ENCODE data around the gene IL17RA.
A peak's percentile ranks its signal among the peaks of the same experiment; 100 is the strongest.
"Not testable (repeated sequence)": the region's sequence is repeated elsewhere in the genome, so short reads cannot be mapped to it uniquely, and the experiment has no call there.

IL17RA gene

DNA sequence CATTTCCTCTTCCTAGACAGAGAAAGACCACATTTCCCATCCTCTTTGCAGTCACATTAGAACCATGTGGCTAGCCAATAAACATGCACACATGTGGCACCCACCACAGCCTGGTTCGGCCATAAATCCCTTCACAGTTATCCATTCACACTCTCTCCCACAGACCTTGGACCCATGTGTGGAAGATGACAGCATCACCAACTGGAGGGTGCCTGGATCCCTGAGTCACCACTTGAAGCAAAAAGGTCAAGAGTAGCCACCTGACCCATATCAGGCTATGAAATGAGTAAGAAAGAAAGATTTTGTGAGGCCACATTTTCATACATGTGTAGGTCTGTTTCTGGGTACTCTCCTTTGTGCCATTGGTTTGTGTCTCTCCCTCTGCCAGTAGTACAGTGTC lies 45.4 kb downstream of the IL17RA start:
- no peak for DNase-seq

DNA sequence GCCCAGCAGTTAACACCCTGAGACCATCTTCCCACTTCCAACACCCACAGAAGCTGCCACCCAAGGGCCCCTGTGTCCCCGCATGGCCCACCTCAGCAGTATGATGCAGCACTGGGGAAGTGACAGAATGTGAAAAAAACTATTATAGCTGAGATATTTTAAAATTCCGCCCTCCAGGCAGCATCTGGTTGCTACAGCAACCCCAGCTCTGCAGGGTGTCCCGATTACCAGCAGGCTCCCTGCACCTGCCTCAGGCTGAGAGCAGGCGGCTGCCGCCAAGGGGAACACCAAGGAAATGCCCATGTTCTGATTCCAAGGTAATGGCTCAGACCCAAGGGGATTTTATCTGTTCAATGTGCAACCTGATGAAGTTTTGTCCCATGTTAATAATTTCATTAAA lies 46.9 kb downstream of the IL17RA start:
- DNase-seq, result no peak

DNA sequence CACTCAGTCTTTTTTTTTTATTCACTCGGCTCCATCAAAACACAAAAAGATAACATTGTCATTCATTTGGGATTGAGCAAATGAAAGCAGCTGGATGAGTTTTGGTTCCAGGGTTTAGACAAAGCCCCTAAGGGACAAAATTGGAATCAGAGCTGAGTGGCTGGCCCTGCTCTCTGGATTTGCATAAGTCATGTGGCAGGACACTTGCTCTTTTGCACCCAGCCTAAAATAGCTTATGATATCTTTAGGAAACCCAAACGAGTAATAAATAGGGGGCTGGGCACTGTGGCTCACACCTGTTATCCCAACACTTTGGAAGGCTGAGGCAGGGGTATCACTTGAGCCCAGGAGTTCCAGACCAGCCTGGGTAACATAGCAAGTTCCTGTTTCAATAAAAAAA lies 47.3 kb downstream of the IL17RA start:
- DNase-seq, result no peak

DNA sequence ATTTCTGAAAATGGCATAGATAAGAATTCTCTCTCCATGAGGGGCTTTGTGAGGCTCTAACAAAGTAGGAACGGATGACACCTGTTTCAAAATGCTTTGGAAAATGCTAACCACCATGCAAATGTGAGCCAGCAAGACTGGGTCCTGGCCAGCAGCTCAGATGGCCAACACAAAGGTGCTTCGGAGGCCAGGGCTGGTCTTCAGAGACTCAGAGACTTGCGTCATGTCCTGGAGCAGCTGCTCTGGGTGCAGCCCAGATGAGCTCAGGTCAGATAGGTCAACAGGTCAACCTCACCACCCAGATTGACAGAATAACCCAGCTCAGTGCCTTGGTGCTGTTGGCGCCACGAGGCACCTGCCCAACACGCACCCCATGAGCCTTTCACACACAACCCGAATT lies 48.3 kb downstream of the IL17RA start:
- no peak for DNase-seq

DNA sequence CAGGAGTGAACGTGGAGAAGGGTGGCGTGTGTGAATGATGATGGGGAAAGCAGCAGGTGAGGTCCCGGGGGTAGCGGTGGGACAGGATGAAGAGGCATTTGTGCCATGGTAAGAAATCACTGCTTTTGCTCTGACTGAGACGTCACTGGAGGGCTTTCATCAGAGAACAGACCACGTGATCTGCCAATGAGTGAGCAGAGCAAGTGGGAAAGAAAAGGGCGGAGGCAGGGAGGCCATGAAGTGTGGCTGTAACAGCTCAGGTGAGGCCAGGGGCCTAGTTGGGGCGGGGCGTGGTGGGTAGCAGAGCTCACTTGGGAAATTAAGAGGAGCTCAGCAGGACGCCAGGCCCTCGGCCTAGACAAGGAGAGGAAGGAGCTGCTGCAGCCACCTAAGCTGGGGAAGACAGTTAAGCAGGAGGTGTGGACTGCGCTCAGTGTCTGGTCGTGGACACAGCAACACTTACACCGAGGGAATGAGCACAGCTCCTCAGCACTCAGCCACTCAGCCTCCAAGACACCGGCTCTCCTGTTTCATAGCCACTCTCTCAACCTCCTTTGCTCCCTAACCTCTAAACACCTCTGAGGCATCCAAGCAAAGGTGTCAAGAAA lies 50.5 kb downstream of the IL17RA start:
- DNase-seq, result no peak

DNA sequence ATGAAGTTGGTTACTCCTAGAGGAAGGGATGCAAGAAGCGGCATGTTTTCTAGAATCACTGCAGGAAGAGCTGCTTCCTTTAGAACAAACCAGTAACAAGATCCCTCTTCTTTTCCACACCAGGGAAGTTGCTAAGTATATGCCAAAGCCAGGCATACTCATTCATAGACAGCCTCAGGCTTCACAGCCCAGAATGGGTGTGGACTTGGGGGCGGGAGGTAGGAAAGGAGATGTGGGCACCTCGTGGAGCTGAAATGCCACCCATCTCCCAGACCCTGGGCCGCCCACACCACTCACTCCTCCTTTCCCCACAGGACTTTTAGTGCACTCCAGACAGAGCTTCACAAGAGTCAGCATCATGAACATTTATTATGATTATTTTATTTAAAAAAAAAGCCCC lies 52.4 kb downstream of the IL17RA start:
- DNase-seq, result no peak

DNA sequence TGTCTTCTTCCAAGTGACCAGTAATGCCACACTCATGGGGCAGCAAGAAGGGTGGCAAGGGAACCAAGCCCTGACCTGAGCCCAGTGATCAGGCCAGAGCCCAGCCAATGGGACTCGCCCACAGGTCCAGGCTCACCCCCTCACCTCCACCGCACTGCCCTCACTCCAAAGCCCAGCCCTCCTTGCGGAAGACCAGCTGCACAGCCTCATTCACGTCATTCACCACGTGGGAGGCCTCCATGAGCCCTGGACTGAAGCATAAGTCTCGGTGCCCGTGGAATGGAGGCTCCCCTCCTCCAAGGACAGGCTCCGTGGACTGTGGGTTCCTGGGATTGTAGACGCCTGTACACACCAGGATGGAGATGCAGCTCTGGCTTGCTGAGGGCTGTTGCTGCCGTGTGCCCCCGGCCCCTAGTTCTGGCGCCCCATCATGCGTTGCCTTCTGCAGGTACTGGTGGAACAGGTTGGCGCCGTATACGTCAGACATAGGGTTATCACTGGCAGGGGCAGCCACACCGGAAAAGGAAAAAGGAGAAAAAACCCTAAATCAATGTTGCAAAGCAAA lies 53.1 kb downstream of the IL17RA start:
- DNase-seq, result no peak

DNA sequence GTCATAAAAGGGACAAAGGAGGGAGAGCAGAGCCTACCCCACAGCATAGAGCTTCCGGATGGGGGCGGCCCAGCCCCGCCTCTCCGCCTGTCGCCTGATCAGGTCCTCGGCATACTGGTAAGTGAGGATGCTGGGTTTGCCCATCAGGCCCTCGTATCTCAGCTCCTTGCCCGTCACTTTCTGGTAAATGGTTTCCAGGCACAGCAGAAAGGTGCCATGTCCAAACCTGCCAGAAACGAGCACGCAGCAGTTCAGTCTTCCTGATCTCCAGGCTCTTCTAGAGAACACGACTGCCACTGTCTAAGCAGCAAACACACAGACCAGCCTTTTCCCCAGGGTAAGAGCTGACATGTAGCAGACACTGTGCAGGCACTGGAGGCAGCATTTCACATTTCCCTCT lies 53.7 kb downstream of the IL17RA start:
- no peak for DNase-seq

DNA sequence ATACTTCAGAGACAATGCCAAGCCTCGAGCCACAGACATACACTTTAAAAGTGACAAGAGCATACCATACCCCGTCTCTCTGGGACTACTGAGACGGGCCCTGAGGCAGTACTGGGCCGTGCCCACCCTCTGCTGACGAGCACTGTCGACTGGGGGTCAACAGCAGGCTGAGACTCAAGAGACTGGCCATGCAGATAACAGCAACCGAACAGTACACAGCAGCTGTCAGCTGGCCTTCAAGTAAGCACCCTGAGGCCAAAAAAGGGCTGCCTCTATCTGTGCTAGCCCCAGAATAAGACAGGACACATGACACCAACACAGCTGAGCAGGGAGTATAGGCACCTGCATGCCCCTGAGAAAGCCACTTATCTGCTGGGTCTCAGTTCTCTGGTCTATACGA lies 55.2 kb downstream of the IL17RA start:
- DNase-seq, result no peak

DNA sequence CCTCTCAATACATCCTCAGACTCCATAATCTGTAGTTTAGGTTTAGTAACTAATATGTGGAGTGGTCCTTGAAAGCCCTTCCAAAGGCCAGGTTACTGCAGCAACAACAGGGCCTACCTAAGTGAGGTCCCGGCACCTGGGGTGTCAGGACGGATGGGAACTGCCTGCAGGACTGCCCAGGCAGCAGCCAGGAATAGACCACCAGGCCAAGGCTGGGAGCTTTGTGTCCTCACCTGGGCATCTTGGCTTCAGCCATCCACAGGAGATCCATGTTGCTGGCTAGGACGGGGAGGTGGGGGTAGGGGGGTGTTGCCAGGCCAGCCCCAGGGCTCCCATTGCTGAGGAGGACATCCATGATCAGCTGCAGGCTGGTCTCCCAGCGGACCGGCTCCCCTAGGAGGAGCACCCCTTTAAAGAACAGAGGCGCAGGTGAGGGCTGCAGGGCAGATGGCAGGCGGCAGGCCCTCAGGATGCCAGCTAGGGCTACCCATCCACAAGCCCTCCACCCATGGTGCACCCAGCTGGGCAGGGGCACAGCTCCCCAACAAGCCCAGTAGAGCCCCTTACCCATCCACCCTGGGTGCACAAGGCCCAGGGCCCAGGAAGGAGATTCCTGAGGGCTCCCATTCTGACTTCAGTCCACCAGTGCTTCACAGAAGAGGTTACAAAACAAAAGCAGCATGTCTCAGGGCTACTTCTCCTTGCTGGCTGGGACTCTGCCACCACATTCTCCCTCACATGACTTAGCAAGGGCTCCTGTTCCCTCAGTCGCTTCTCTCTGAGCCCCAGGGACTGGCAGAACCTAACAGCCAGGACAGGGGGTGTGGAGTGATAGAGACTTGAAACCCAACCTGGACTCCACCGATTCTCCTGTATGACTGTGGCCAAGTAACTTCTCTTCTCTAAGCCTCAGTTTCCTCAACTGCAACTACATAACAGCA lies 56.3 kb downstream of the IL17RA start:
- no peak for DNase-seq

DNA sequence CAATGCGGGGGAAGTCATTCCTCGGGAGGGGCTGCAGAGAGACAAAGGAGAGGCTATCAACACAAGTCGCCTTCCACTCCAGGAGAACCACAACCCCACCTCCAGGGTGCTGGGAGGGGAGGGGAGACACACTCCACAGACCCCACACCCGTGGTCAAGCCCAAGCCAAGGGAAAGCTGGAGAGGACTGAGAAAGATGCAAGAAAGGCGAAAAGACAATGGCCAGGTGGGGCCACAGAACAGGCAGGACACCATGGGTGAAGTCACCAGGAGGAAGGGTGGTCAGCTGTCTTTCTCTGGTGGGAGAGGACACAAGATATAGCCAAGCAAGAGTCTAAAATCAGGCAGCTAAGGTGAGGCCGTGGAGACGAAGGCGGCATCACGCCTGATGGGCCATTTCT lies 58.3 kb downstream of the IL17RA start:
- no peak for DNase-seq

DNA sequence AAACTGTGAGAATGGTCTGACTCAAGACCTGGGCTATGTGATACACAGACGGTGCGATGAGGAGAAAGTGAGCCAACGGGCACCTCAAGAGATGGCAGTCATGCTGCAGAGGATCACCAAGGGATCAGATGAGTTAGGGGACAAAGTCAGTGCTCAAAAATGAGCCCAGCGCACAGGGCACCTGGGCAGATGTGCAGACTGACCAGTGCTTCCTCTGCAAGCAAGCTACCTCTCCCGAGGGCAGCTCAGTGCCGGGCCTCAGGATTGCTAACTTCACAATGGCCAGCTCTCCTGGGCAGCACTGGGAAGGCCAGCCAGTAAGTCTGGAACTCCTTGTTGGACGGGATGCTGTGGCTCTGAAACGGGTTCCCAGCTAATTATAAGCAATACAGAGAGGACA lies 59.0 kb downstream of the IL17RA start:
- DNase-seq, result no peak

DNA sequence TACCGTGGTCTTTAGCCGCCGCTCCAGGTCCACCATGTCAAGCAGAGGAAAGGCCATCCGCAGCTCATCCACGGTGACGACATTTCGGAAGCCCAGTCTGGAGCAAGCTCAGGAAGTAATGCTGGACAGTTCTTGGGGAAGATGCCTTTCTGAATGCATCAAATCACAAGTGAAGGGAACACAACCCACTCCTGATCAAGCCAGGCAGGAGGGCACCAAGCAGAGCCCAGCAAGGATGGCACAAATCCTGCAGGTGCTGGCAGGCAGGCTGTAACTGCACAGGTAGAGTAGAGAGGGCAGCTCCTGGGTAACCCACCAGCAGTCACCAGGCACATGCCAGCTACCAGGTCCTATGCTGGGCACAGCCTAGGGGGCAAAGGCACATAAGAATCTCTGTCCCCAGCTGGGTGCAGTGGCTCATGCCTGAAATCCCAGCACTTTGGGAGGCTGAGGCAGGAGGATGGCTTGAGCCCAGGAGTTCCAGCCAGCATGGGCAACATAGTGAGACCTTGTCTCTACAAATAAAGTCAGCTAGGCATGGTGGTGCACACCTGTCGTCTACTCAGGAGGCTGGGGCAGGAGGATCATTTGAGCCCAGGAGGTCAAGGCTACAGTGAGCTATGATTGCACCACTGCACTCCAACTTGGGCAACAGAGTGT lies 60.4 kb downstream of the IL17RA start:
- DNase-seq, result no peak

DNA sequence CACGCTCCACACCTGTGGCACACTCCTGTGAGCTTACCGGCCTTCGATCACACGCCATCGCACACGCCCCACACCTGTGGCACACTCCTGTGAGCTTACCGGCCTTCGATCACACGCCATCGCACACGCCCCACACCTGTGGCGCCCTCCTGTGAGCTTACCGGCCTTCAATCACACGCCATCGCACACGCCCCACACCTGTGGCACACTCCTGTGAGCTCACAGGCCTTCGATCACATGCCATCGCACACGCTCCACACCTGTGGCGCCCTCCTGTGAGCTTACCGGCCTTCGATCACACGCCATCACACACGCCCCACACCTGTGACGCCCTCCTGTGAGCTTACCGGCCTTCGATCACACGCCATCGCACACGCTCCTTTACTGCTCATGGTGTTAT lies 62.7 kb downstream of the IL17RA start:
- DNase-seq, result not testable (repeated sequence)

DNA sequence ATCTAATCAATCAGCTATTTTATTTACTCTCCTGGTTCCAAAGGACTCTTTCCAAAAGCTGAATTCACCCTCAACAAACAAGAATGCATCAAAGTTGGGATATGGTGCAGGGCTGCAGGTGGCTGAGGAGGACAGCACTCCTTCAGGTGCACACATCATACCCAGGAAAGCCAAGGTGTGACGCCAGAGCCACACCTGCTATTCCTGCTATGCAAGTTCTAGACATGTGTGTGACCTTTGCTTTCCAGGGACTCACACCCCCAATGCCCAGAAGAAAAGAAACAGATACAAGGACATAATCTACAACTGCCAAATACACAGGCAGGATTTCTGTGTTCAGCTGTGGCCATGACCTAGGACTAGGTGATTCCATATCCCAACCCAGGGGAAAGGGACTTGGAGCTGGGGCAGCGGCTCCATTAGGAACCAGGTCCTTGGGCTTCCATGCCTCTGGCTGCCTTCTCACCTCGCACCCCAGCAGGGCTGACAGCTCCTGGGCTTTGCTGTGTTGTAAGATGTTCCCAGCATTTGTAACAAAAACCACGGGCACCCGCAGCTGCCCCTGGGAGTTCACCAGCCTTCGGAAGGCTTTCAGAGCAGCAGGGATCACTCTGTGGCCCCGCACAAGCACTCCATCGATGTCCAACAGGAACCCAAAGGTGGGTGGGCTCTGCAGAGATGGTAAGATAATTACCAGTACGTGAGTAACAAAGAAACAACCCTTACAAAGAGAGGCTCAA lies 64.4 kb downstream of the IL17RA start:
- DNase-seq, result no peak

DNA sequence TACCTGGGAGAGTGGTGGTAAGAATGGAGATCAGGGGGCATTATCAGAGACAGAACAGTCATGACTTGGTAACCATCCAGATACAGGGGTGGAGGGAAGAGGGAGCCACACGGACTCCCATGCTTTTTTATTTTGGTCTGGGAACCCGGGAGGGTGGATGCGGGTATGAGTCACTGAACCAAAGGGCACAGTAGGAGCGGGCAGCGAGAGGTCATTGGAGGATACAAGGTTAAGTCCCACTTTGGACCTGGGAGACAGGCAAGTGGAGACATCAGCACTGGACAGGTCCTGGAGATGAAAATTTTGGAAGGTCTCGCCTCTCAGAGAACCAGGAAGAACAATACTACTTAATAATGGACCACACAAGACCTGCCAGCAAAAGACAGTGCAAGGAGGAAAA lies 67.5 kb downstream of the IL17RA start:
- no peak for DNase-seq

DNA sequence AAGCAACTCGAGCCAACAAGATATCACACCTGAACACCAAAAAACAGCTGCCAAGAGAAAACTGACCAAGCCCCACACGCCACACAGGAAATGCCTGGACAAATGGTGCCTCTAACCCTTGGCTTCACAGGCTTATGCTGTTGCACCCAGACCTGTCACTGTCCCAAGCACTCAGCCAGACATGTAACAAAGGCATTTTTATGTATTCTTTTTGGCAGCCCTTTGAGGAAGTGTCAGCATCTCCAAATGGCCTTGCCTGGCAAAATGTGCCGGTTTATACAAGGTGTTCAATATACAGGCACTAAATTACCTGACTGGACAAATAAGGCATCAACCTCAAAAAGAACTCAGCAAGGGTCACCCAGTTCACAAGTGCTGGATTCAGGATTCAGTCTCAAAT lies 68.2 kb downstream of the IL17RA start:
- no peak for DNase-seq

DNA sequence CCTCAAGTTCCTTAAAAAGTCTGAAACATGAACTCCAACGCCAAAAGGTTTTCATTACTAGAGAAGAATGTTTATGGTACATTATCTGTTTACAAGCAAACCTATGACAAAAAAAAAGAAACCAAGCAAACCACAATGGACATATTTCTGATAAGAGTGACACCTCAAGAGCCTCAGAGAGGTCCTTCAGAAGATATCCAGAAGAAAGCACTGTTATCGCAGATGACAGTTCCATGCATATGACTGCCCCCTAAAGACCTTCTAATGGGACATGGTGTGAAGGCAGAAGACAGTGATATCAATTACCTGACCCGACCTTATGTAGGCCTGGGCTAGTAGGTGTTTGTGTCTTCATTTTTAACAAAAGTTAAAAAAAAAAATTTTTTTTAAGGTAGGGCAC lies 71.1 kb downstream of the IL17RA start:
- no peak for DNase-seq

DNA sequence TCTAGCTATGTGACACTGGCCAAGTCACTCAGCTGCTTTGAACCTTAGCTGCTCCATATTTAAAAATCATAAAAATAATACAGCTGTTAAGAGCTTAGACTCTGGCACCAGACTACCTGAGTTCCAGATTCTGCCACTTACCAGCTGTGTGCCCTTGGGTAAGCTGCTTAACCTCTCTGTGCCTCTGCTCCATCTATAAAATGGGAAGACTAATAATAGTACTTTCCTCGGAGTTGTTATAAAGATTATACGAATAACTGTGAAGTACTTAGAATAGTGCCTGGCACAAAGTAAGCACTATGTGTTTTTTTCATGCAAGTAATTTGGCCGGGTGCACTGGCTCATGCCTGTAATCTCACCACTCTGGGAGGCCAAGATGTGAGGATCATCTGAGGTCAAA lies 72.9 kb downstream of the IL17RA start:
- no peak for DNase-seq

DNA sequence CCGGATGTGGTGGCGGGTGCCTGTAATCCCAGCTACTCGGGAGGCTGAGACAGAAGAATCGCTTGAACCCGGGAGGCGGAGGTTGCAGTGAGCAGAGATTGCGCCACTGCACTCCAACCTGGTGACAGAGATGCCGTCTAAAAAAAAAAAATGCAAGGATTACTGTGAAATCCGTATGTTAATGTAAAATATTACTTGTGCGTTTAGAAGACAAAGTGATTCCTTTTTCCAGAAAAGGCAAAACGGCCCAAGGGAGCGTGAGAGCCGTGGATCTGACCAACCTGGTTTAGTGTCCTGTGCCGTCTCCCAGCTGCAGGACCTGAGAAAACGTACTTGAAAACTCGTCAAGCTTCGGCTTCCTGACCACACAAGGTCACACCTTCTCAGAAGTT lies 73.4 kb downstream of the IL17RA start:
- DNase-seq, result no peak

DNA sequence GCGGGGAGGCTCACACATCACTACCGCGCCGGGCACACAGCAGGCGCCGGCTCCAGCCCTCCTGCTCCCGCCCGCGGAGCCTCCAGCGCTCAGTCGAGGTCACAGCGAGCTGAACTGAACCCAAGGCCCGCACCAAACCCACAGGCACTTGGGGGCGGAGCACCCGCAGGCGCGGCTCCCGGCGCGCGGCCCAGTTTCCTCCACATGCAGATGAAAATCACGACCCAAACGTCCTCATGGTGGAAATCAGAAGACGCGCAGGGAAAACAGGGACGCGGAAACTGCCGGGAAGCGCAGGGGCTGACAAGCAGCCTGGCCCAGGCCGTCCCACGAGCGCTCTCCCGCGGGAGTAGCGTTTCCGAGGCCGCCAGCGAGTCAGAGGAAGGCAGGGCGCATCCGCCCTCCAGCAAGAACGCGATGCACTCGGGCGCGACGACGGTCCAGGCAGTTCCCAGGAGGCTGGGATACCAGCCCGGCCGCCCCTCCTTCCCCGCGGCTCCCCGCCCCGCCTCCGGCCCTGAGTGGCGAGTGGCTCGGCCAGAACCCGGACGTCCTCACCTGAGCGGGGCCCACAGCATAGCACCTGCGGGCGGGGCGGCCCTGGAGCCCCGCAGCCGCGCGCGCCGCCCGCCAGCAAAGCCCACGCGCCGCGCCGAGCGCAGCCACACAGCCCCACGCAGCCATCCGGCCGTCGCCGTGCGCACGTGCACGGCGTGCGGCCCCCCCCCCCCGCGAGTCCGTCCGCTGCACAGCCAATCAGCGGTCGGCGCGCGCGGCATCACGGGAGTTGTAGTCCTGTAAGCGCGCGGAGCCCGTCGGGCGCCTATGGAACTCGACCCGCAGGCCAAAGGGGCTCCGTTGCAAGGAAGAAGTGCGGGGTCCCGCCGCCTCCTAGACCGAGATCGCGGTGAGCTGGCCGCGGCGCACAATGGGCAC lies 74.0 kb downstream of the IL17RA start, which contains the start of gene HDHD5:
TSS of gene HDHD5 (minus strand) at position 710 of the 936 bp plus-strand sequence. CDS start at position 684, 26 bp downstream.
- DNase-seq, result peak; percentile 47

DNA sequence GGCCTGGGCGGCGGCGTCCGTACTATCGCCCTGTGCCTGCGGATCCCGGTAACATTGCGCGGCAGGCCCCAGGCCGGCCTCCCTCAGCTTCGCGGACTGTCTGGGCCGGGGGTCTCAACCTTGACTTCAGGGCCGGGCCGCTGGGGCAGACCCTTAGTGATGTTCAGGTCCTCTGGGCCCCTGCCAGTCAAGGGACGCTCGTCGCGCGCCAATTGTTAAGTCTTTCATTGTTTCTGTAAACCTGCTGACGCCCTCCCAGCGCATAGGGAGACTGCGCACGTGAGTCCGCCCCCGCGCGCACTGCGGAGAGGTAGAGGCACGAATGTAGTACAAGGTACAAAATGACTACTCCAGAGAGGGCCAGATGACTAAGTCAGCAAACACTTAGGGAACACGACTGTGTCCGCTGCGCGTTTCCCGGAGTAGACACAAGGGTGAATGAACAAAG lies 74.7 kb downstream of the IL17RA start:
- DNase-seq, result no peak
